Inferior parietal cortex (tissue), 1 donor: ENCODE results near the gene KDSR.

ENCODE experiments used
- DNase-seq: peaks from one replicate; pipeline ENCODE4 v3.0.0-alpha.2; 2016; ENCODE audit errors: extremely low spot score

KDSR gene

GRCh38 chr18:63303547-63303946, 63.5 kb downstream of the KDSR start:
- no peak for DNase-seq

DNA sequence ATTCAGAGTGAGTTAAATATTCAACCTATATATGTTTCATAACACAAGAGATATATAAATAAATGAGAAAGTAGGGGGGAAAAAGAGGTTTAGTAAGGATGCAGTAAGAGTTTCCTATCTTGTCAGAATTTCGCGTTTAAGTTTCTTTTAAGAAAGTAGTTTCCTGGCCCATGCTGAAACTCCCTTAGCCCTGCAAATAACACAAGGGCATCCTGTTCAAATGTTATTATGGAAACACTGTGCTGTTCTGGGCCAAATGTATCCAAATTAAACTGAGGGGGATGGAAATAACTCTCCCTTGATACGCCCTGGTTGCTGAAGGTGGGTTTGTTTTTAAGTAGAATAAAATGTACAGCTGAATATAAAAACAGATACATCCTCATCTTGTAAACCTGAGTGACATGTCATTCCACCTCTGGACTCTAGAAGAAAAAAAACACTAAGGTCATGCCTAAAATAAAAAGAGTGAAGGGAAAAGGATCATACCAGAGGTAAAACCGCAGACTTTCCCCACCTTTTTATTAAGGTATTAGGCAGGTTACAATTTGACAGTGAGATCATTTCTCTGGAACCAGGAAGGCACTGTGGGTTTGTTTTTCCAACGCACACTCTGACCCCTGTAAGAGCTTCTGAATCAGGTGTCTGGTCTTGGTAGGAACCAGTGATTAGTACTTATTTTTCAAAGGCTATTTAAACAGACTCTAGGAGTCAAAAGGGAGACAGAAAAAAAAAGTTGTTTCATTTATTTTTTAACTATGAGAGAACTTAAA, 64.2 kb downstream of the KDSR start:
- no peak for DNase-seq

- no peak for DNase-seq
Observed at GRCh38 chr18:63302220-63302619, 64.8 kb downstream of the KDSR start.

DNA sequence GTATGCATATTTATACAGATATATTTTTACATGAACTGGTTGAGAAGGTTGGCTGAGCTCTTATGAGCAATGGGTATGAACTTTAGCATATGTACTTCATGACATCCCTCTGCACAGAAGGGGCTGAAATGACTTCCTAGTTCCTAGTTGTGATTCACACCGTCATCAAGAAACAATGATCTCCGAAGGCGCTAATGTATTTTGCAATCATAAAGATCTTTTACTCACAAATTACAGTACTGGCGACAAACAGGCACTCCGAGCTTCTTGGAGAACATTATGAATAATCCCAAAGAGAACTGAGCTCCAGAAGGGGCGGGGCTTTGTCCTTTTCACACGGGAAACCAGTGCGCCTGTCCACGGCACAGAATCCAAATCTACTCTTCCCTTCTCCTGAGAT, 65.6 kb downstream of the KDSR start:
- DNase-seq, result no peak

DNA sequence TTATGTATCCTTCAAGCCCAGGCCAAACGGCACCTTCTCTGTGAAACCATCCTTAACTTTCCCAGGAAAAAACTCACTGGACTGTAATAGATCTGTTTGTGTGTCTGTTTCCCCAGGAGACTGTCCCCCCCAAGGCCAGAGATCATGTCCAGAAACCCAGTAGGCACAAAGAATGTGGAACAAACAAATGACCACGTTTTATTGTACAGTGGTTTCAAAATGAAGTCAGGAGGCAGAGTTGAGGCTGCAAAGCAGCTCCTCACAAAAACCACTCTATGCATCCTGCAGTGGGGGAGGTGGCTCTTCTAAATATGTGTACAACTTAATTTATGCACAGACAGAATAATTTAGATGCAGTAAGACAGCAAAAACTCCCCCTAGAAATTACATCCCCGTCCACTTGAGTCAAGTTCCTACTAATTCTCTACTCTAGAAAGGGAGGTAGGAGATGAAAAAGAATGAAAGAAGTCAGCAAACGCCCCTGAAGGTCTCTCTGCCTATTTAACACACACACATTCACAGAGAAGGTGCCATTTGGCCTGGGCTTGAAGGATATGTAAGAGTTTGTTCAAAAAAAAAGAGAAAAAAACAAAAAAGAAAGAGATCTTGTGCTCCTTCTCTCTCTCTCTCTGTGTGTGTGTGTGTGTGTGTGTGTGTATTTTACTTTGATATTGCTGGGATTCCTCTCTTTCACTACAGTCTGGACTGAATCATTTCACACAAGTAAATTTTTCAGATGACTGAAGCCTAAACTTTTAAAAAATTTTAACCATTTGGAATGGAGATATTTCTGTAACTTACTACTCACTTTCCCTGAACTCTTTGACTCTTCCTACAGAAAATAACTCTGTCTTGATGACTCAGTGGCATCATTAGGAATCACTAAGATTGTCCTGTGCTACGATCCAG, 66.9 kb downstream of the KDSR start:
- DNase-seq, result no peak

DNA sequence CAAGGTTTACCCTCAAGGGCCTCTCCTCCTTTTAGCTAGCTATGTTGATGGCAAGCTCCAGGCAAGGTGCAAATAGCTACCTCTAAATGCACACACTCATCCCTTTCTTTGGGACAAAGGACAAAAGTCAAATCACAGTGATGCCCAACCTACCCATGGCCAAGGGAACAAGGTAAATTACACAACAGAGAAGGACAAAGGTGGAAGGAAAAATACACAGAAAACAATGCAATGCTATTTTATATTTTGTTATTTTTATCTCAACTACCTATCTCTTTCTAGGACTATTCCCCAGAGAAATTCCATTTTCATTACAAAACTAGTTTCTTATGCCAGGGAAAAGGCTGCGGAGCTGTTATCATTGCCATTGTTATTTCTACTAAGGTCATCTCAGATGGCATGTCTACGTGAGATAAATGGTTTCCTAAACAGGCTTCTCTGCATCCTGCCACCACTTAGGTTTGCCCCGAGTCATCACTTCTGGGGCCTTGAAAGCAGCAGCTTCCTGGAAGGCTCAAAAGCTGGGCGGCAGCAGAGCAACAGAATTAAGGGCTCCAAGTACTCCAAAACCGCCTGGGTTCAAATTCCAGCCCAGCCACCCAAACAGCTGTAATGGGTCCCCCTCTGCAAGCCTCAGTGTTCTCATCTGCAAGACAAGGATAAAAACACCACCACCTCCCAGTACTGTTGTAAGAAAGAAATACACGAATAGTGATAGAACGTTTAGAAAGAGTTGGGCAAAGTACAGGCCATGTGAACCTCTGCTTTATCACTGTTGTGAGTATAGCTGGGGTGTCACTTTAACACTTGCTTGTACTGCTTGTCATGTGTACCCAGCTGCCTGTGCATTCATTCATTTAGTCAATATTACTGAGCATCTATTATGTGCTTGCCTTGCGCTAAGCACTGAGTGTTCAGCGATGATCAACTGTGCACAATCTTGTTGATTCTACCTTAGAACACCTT, 68.3 kb downstream of the KDSR start:
- no peak for DNase-seq

DNA sequence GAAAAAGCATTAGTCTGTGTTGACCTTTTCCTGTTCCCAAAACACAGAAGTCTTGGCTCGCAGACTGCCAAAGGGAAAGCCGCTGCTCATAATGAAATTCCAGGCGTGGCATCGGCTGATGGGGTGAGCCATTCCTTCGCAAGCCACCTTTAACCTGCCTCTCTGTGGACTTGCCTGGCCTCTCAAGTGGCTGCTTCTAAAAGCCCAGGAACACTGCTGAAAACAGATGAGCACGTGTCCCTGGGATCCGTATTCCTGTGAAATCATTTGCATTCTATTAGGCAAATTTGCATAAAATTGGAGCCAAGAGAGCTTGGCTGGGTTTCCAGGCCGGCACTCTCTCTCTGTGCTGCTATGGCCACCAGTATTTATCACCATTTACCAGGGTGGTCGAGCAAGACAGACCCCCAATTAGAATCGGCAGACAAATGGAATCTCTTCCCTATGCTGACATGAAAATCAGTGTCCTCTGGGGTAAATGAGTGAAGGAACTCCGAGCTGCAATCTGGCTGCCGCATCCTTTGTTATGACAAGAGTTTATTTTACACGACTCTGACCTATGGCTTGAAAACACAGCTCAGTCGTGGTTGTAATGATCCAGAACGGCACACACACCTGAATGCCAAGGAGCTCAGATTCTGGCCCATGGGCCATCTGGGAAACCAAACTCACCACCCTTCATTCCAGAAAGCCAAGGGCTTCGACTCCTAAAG, 69.2 kb downstream of the KDSR start:
- DNase-seq, result no peak

- DNase-seq, result peak; percentile 66
Observed at GRCh38 chr18:63293935-63294334, 73.1 kb downstream of the KDSR start.

- DNase-seq, result no peak
Observed at GRCh38 chr18:63292831-63293683, 73.9 kb downstream of the KDSR start.

GRCh38 chr18:63291278-63291677, 75.7 kb downstream of the KDSR start:
- no peak for DNase-seq

- no peak for DNase-seq
Observed at GRCh38 chr18:63290821-63291200, 76.2 kb downstream of the KDSR start.

DNA sequence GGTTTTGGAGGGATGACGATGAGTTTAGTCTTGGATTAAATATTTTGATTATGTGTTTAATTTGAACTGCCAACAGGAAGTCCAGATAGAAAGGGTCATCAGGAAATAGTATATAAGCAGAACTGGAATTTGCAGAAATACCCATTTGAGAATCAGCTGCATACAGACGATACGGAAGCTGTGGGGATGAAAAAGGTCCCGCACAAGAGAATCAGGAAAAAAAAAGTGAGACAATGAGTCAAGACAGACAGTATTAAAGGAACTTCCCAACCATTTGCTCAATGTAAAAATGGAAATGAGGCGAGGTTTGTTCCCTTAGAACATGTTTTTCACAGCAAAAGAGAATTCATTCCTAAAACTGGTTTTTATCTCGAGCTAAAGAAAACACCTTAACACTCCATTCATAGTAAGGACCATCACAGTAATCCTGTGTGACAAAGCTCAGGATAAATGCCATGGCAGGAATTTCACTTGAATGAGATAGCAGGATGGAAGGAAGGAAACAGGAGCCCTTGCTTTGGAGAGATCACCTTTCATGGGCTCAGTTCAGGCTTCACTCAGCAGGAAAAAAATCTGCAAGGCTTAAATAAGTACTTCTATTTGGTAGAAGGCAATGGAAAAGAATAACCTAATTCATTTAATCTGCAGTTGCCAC, 76.7 kb downstream of the KDSR start:
- DNase-seq, result no peak

GRCh38 chr18:63288311-63288710, 78.7 kb downstream of the KDSR start:
- no peak for DNase-seq

GRCh38 chr18:63287691-63288220, 79.2 kb downstream of the KDSR start:
- no peak for DNase-seq

DNA sequence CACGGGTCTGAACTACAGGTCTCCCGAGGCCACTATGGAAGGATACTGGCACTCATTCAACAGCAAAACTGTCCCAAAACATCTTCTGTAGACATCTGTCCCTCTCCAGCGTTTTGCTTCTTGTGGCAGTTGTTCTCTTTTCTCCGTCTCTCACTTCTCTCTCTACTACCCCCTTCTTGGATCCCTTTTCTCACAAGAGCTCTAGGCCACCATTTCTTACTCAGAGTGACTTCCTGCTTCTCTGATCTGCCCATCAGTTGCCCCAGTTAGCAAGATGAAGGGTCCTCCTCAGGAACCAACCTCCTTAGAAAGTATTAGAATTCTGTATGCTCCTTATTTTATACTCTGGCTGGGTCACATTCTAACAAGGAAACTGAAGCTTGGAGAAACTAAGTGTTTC, 80.1 kb downstream of the KDSR start:
- no peak for DNase-seq

GRCh38 chr18:63284827-63285733, 81.9 kb downstream of the KDSR start:
- no peak for DNase-seq

DNA sequence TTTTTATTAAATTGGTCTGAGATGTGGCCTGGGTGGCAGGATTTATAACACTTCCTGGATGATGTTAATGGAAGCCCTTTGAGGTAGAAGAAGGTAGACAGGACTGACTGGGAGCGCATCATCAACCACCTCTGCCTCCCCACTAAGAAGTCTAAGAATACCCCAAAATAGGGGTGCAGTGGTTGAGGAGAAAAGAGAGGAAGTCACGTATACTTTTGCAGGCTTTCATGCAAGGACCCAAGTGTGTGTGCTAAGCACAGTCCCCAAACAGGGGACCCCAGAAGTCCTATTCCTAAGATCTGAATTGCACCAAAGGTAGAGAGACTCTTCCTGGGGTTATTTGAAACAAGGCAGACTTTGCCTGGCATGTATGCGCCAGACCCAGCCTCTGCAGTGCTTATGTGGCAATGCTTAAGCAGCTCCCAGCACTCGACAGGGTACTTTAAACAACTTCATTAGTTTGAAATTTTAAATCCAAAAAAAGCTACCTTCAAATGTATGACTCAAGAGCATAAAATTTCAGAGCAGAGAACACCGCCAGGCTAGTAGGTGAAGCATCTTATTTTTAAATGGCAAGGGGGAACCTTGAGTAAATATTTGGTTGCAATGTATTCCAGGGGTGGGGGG, 82.7 kb downstream of the KDSR start:
- no peak for DNase-seq
